HepG2 (cell line): Measurements from ENCODE around the gene PGAP3. TPM values are rescaled to one million over a fixed set of nuclear protein-coding genes. Genes with fewer than 3 reads are reported as not detected.

Source experiments
- GABPB1 ChIP-seq: IDR thresholded peaks from 2 replicates; pipeline ENCODE4 v1.6.1; 2016; ENCODE audit warnings: mild to moderate bottlenecking, missing genetic modification reagents, moderate library complexity, missing compliant biosample characterization
- GATAD1 ChIP-seq: IDR thresholded peaks from 2 replicates; pipeline ENCODE4 v1.6.1; 2016; ENCODE audit warnings: missing genetic modification reagents, missing compliant biosample characterization
- NR2F1 ChIP-seq, 2 experiments: fragments of 450-650 bp in 1 of 2; formaldehyde crosslinking in 1 of 2; IDR thresholded peaks; 2 replicates each; pipeline versions ENCODE4 v1.5.0 to v1.6.1; 2016 to 2020; ENCODE audit warnings: mild to moderate bottlenecking in 1 of 2, missing compliant biosample characterization in 1 of 2, missing genetic modification reagents in 1 of 2, moderate library complexity in 1 of 2
- NR3C1 ChIP-seq: sonication (generic); formaldehyde crosslinking; IDR thresholded peaks from 2 replicates; pipeline ENCODE4 v1.4.0; 2020; ENCODE audit warnings: missing genetic modification reagents
- POLR2AphosphoS5 ChIP-seq: IDR thresholded peaks from 2 replicates; pipeline ENCODE4 v1.6.1; 2012; ENCODE audit warnings: low read depth, low read length
- SMAD9 ChIP-seq: sonication (generic); formaldehyde crosslinking; IDR thresholded peaks from 2 replicates; pipeline ENCODE4 v1.5.1; 2020; ENCODE audit warnings: mild to moderate bottlenecking, missing genetic modification reagents
- TRIM24 ChIP-seq: sonication (generic); formaldehyde crosslinking; IDR thresholded peaks from 2 replicates; pipeline ENCODE4 v1.8.0; 2022; ENCODE audit warnings: mild to moderate bottlenecking, missing genetic modification reagents
- ZBTB7B ChIP-seq: sonication (generic); formaldehyde crosslinking; IDR thresholded peaks from 2 replicates; pipeline ENCODE4 v1.4.0; 2020; ENCODE audit warnings: missing genetic modification reagents
- ZMYM4 ChIP-seq: sonication (generic); formaldehyde crosslinking; IDR thresholded peaks from 2 replicates; pipeline ENCODE4 v1.8.1; 2023; ENCODE audit warnings: mild to moderate bottlenecking, missing genetic modification reagents
- ZNF17 ChIP-seq: sonication (generic); formaldehyde crosslinking; IDR thresholded peaks from 2 replicates; pipeline ENCODE4 v1.5.0; 2020; ENCODE audit warnings: mild to moderate bottlenecking, missing genetic modification reagents
- ZNF382 ChIP-seq: sonication (generic); formaldehyde crosslinking; IDR thresholded peaks from 2 replicates; pipeline ENCODE4 v1.5.0; 2020; ENCODE audit warnings: missing genetic modification reagents, mild to moderate bottlenecking, borderline replicate concordance
- ZNF530 ChIP-seq: sonication (generic); formaldehyde crosslinking; IDR thresholded peaks from 2 replicates; pipeline ENCODE4 v1.5.0; 2020; ENCODE audit warnings: low read depth, mild to moderate bottlenecking, missing genetic modification reagents
- ZNF761 ChIP-seq: sonication (generic); formaldehyde crosslinking; conservative IDR thresholded peaks from 2 replicates; pipeline ENCODE4 v1.4.0; 2020; ENCODE audit warnings: mild to moderate bottlenecking, missing genetic modification reagents
- polyA plus RNA-seq, 8 experiments: library from polyadenylated mRNA; depleted of rRNA in 3 of 8; stranded (reverse) in 7 of 8; unstranded in 1 of 8; fragments of >200 nt; fragmentation: Illumina TruSeq in 4 of 8; extraction: Trizol in 4 of 8; gene quantifications; 2 replicates each; pipeline versions ENCODE4 v1.2.1 to v1.2.3, GENCODE V29; 2011 to 2016; ENCODE audit warnings: low read depth in 4 of 8, missing spikeins in 1 of 8, mixed read lengths in 1 of 8; ENCODE audit not compliant: insufficient read depth in 1 of 8
- total RNA-seq, 5 experiments: library from RNA; depleted of rRNA; stranded (reverse); fragments of >200 nt; fragmentation: Illumina TruSeq; extraction: Trizol; gene quantifications; 2 replicates each; pipeline ENCODE4 v1.2.3, GENCODE V29; 2016; ENCODE audit warnings: low read depth in 1 of 5
- TF ChIP-seq, protein P1 (sequence below): sonication (generic); formaldehyde crosslinking; IDR thresholded peaks from 2 replicates; pipeline ENCODE4 v1.5.0; 2020; ENCODE audit warnings: mild to moderate bottlenecking, missing genetic modification reagents, moderate library complexity
- TF ChIP-seq, protein P2 (sequence below): sonication (generic); formaldehyde crosslinking; IDR thresholded peaks from 2 replicates; pipeline ENCODE4 v1.5.0; 2020; ENCODE audit warnings: missing genetic modification reagents
- TF ChIP-seq, protein P3 (sequence below): sonication (generic); formaldehyde crosslinking; IDR thresholded peaks from 2 replicates; pipeline ENCODE4 v1.4.0; 2020; ENCODE audit warnings: low read depth, missing genetic modification reagents
- TF ChIP-seq, protein P4 (sequence below): sonication (generic); formaldehyde crosslinking; IDR thresholded peaks from 2 replicates; pipeline ENCODE4 v1.4.0; 2020; ENCODE audit warnings: low read depth, mild to moderate bottlenecking, missing genetic modification reagents

PGAP3 gene
- total and polyA plus RNA-seq, 2 of the 13 experiments (the other 11 are each of a cell fraction or from before 2014, with no cell fraction given) = 11.9 to 14.6 TPM

DNA sequence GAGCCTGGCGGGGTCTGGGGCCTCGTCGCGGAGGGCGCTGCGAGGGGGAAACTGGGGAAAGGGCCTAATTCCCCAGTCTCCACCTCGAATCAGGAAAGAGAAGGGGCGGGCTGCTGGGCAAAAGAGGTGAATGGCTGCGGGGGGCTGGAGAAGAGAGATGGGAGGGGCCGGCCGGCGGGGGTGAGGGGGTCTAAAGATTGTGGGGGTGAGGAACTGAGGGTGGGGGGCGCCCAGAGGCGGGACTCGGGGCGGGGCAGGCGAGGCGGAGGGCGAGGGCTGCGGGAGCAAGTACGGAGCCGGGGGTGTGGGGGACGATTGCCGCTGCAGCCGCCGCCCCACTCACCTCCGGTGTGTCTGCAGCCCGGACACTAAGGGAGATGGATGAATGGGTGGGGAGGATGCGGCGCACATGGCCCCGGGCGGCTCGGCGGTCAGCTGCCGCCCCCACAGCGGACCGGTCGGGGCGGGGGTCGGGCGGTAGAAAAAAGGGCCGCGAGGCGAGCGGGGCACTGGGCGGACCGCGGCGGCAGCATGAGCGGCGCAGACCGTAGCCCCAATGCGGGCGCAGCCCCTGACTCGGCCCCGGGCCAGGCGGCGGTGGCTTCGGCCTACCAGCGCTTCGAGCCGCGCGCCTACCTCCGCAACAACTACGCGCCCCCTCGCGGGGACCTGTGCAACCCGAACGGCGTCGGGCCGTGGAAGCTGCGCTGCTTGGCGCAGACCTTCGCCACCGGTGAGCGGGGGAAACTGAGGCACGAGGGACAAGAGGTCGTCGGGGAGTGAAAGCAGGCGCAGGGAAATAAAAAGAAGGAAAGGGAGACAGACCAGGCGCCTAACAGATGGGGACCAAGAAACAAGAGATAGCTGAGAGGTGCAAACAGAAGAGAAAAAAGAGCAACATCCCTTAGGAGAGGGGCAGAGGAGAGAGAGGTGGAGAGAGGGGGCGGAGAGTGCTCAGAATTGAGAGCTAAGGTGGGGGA, 19.6 kb downstream of the PGAP3 start, which contains the start of gene PNMT (continued):
- TF ChIP-seq, protein P1, sequence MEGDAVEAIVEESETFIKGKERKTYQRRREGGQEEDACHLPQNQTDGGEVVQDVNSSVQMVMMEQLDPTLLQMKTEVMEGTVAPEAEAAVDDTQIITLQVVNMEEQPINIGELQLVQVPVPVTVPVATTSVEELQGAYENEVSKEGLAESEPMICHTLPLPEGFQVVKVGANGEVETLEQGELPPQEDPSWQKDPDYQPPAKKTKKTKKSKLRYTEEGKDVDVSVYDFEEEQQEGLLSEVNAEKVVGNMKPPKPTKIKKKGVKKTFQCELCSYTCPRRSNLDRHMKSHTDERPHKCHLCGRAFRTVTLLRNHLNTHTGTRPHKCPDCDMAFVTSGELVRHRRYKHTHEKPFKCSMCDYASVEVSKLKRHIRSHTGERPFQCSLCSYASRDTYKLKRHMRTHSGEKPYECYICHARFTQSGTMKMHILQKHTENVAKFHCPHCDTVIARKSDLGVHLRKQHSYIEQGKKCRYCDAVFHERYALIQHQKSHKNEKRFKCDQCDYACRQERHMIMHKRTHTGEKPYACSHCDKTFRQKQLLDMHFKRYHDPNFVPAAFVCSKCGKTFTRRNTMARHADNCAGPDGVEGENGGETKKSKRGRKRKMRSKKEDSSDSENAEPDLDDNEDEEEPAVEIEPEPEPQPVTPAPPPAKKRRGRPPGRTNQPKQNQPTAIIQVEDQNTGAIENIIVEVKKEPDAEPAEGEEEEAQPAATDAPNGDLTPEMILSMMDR (CRISPR knock-in tag) = peak; percentile 94
- TF ChIP-seq GATAD1 (CRISPR knock-in tag) = peak; percentile 72; the same call in 1 of the 2 replicates
- TF ChIP-seq, protein P2, sequence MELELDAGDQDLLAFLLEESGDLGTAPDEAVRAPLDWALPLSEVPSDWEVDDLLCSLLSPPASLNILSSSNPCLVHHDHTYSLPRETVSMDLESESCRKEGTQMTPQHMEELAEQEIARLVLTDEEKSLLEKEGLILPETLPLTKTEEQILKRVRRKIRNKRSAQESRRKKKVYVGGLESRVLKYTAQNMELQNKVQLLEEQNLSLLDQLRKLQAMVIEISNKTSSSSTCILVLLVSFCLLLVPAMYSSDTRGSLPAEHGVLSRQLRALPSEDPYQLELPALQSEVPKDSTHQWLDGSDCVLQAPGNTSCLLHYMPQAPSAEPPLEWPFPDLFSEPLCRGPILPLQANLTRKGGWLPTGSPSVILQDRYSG (CRISPR knock-in tag) = no peak
- TF ChIP-seq TRIM24 = no peak
- no peak for TF ChIP-seq NR3C1 (CRISPR knock-in tag)
- no peak for TF ChIP-seq SMAD9 (CRISPR knock-in tag)
- TF ChIP-seq GABPB1 (CRISPR knock-in tag) = peak; percentile 72; the same call in 1 of the 2 replicates
- peak; percentile 86; the same call in 1 of the 2 replicates for TF ChIP-seq ZNF761 (CRISPR knock-in tag)
- no peak for TF ChIP-seq POLR2AphosphoS5
- peak; percentile 86 for TF ChIP-seq ZBTB7B (CRISPR knock-in tag)
- TF ChIP-seq NR2F1 (CRISPR knock-in tag; IDR thresholded peaks at IDR 0.05) = no peak
- TF ChIP-seq, protein P3, sequence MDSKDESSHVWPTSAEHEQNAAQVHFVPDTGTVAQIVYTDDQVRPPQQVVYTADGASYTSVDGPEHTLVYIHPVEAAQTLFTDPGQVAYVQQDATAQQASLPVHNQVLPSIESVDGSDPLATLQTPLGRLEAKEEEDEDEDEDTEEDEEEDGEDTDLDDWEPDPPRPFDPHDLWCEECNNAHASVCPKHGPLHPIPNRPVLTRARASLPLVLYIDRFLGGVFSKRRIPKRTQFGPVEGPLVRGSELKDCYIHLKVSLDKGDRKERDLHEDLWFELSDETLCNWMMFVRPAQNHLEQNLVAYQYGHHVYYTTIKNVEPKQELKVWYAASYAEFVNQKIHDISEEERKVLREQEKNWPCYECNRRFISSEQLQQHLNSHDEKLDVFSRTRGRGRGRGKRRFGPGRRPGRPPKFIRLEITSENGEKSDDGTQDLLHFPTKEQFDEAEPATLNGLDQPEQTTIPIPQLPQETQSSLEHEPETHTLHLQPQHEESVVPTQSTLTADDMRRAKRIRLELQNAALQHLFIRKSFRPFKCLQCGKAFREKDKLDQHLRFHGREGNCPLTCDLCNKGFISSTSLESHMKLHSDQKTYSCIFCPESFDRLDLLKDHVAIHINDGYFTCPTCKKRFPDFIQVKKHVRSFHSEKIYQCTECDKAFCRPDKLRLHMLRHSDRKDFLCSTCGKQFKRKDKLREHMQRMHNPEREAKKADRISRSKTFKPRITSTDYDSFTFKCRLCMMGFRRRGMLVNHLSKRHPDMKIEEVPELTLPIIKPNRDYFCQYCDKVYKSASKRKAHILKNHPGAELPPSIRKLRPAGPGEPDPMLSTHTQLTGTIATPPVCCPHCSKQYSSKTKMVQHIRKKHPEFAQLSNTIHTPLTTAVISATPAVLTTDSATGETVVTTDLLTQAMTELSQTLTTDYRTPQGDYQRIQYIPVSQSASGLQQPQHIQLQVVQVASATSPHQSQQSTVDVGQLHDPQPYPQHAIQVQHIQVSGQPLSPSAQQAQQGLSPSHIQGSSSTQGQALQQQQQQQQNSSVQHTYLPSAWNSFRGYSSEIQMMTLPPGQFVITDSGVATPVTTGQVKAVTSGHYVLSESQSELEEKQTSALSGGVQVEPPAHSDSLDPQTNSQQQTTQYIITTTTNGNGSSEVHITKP (CRISPR knock-in tag) = 0 out of 2 replicates have a peak, but pooled peaks have one; percentile 28
- no peak for TF ChIP-seq ZNF17 (CRISPR knock-in tag)
- TF ChIP-seq ZNF530 (CRISPR knock-in tag) = no peak
- TF ChIP-seq ZNF382 = no peak
- TF ChIP-seq ZMYM4 = peak; percentile 52; the same call in 1 of the 2 replicates
- TF ChIP-seq, protein P4, sequence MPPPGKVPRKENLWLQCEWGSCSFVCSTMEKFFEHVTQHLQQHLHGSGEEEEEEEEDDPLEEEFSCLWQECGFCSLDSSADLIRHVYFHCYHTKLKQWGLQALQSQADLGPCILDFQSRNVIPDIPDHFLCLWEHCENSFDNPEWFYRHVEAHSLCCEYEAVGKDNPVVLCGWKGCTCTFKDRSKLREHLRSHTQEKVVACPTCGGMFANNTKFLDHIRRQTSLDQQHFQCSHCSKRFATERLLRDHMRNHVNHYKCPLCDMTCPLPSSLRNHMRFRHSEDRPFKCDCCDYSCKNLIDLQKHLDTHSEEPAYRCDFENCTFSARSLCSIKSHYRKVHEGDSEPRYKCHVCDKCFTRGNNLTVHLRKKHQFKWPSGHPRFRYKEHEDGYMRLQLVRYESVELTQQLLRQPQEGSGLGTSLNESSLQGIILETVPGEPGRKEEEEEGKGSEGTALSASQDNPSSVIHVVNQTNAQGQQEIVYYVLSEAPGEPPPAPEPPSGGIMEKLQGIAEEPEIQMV (CRISPR knock-in tag) = 0 out of 2 replicates have a peak, but pooled peaks have one; percentile 48
